ENCODE data around the gene ST3GAL6. TPM values are rescaled to one million over a fixed set of nuclear protein-coding genes. Genes with fewer than 3 reads are reported as not detected.

Gene ST3GAL6
- total and polyA plus RNA-seq, 4 donors, result 17.3 to 79.7 (median 29.4) TPM

- TF ChIP-seq FOXA1 (IDR thresholded peaks at IDR 0.05) (no peak), ZBTB33 (IDR thresholded peaks at IDR 0.05) (no peak)
Measured at GRCh38 chr3:98807561-98807960, 44.4 kb downstream of the ST3GAL6 start.

GRCh38 chr3:98808071-98808470 lies 44.9 kb downstream of the ST3GAL6 start:
- TF ChIP-seq YY1 (IDR thresholded peaks at IDR 0.05) (no peak), NR2F2 (IDR thresholded peaks at IDR 0.05) (no peak), MAX (IDR thresholded peaks at IDR 0.05) (no peak), GABPA (IDR thresholded peaks at IDR 0.05 in 1 of 2, conservative IDR thresholded peaks at IDR 0.05 in 1 of 2) (no peak)
- no peaks in the 10 kb centered on the region for H3K27me3 ChIP-seq (ENCODE audit: control insufficient read depth in 4 of 4, insufficient read depth in 4 of 4, low read length in 3 of 4)
- H3K27ac ChIP-seq (ENCODE audit: low read depth in 1 of 2, low read length in 2 of 2), result no peak overlapping the region
- H3K4me1 ChIP-seq (ENCODE audit: control insufficient read depth in 4 of 4, insufficient read depth in 4 of 4, low read length in 3 of 4), result peaks cover 2 to 23% (median 16%) of the 10 kb centered on the region in 4 donors
- peaks cover 2 to 21% (median 16%) of the 10 kb centered on the region in 4 donors for H3K36me3 ChIP-seq (ENCODE audit: control insufficient read depth in 4 of 4, insufficient read depth in 3 of 4, low read depth in 1 of 4, low read length in 3 of 4)
- H3K4me3 ChIP-seq (ENCODE audit: low read depth in 1 of 3, low read length in 3 of 3), result no peak overlapping the region
- DNase-seq (ENCODE audit: low spot score), result no peak
- 96% methylated on average over 2 of the region's 2 CpGs for WGBS
- no peaks in the 10 kb centered on the region for H3K9me3 ChIP-seq (ENCODE audit: control insufficient read depth in 4 of 4, low read length in 3 of 4)
- H3K9ac ChIP-seq (ENCODE audit: low read depth in 1 of 2, low read length in 2 of 2), result no peak overlapping the region

More at GRCh38 chr3:98807561-98807960, 44.4 kb downstream of the ST3GAL6 start:
- no peak overlapping the region for H3K9ac ChIP-seq (ENCODE audit: low read depth in 1 of 2, low read length in 2 of 2)
- no peaks in the 10 kb centered on the region for H3K27me3 ChIP-seq (ENCODE audit: control insufficient read depth in 4 of 4, insufficient read depth in 4 of 4, low read length in 3 of 4)
- no peak overlapping the region for H3K27ac ChIP-seq (ENCODE audit: low read depth in 1 of 2, low read length in 2 of 2)
- 93% methylated on average over 1 of the region's 1 CpG for WGBS
- H3K9me3 ChIP-seq (ENCODE audit: control insufficient read depth in 4 of 4, low read length in 3 of 4), result no peaks in the 10 kb centered on the region
- no peak overlapping the region for H3K4me3 ChIP-seq (ENCODE audit: low read depth in 1 of 3, low read length in 3 of 3)
- peaks cover 2 to 21% (median 16%) of the 10 kb centered on the region in 4 donors for H3K36me3 ChIP-seq (ENCODE audit: control insufficient read depth in 4 of 4, insufficient read depth in 3 of 4, low read depth in 1 of 4, low read length in 3 of 4)
- no peak for DNase-seq (ENCODE audit: low spot score)
- H3K4me1 ChIP-seq (ENCODE audit: control insufficient read depth in 4 of 4, insufficient read depth in 4 of 4, low read length in 3 of 4), result peaks cover 2 to 23% (median 13%) of the 10 kb centered on the region in 4 donors

GRCh38 chr3:98809557-98809956 lies 46.4 kb downstream of the ST3GAL6 start:
- Histone ChIP-seq H3K4me3 (ENCODE audit: low read depth in 1 of 3, low read length in 3 of 3) (no peak overlapping the region), H3K27ac (ENCODE audit: low read depth in 1 of 2, low read length in 2 of 2) (no peak overlapping the region), H3K9ac (ENCODE audit: low read depth in 1 of 2, low read length in 2 of 2) (no peak overlapping the region), H3K4me1 (ENCODE audit: control insufficient read depth in 4 of 4, insufficient read depth in 4 of 4, low read length in 3 of 4) (peaks cover 2 to 30% (median 21%) of the 10 kb centered on the region in 4 donors), H3K27me3 (ENCODE audit: control insufficient read depth in 4 of 4, insufficient read depth in 4 of 4, low read length in 3 of 4) (no peaks in the 10 kb centered on the region), H3K9me3 (ENCODE audit: control insufficient read depth in 4 of 4, low read length in 3 of 4) (no peaks in the 10 kb centered on the region), H3K36me3 (ENCODE audit: control insufficient read depth in 4 of 4, insufficient read depth in 3 of 4, low read depth in 1 of 4, low read length in 3 of 4) (peaks cover 2 to 21% (median 16%) of the 10 kb centered on the region in 4 donors)
- no peak for DNase-seq (ENCODE audit: low spot score)
- TF ChIP-seq SP1 (IDR thresholded peaks at IDR 0.05) (no peak), EGR1 (IDR thresholded peaks at IDR 0.05; ENCODE audit: low read depth in 2 of 2) (no peak), REST (IDR thresholded peaks at IDR 0.05) (no peak), HNF4A (conservative IDR thresholded peaks at IDR 0.05) (no peak), ATF3 (IDR thresholded peaks at IDR 0.05) (peak; percentile 27), YY1 (IDR thresholded peaks at IDR 0.05) (no peak), HNF4G (IDR thresholded peaks at IDR 0.05) (no peak), NR2F2 (IDR thresholded peaks at IDR 0.05) (no peak), FOXA1 (IDR thresholded peaks at IDR 0.05) (no peak)
- WGBS, result 81% methylated on average over 3 of the region's 3 CpGs

Measured in liver (tissue), 9 donors.